ENCODE measurements around the gene ATXN7.

- TF ChIP-seq, protein P1, sequence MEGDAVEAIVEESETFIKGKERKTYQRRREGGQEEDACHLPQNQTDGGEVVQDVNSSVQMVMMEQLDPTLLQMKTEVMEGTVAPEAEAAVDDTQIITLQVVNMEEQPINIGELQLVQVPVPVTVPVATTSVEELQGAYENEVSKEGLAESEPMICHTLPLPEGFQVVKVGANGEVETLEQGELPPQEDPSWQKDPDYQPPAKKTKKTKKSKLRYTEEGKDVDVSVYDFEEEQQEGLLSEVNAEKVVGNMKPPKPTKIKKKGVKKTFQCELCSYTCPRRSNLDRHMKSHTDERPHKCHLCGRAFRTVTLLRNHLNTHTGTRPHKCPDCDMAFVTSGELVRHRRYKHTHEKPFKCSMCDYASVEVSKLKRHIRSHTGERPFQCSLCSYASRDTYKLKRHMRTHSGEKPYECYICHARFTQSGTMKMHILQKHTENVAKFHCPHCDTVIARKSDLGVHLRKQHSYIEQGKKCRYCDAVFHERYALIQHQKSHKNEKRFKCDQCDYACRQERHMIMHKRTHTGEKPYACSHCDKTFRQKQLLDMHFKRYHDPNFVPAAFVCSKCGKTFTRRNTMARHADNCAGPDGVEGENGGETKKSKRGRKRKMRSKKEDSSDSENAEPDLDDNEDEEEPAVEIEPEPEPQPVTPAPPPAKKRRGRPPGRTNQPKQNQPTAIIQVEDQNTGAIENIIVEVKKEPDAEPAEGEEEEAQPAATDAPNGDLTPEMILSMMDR (conservative IDR thresholded peaks at IDR 0.05; ENCODE audit: low read depth, low read length) = no peak
- TF ChIP-seq EZH2 (IDR thresholded peaks at IDR 0.05; ENCODE audit: borderline replicate concordance, low read depth, low read length, poor library complexity, severe bottlenecking) = no peak
Measured at GRCh38 chr3:63937661-63938651, 74.3 kb downstream of the ATXN7 start.
